HUES64 (cell line): ENCODE data around the gene DDX52.

Source experiments
- H3K27ac ChIP-seq: 2 replicates; pipeline ENCODE4 v1.7.0; 2013; ENCODE audit warnings: low read depth, low read length, inconsistent platforms
- H3K27me3 ChIP-seq: 2 replicates; pipeline ENCODE4 v1.6.1; 2013; ENCODE audit warnings: mild to moderate bottlenecking, low read length; ENCODE audit not compliant: insufficient read depth
- H3K36me3 ChIP-seq: 2 replicates; pipeline ENCODE4 v1.6.1; 2013; ENCODE audit warnings: mild to moderate bottlenecking, low read length; ENCODE audit not compliant: insufficient read depth
- H3K4me1 ChIP-seq: 2 replicates; pipeline ENCODE4 v1.6.1; 2013; ENCODE audit warnings: mild to moderate bottlenecking, low read length, moderate library complexity; ENCODE audit not compliant: insufficient read depth
- H3K4me3 ChIP-seq: 2 replicates; pipeline ENCODE4 v1.5.1; 2013; ENCODE audit warnings: mild to moderate bottlenecking, low read length, moderate library complexity
- H3K9ac ChIP-seq: 2 replicates; pipeline ENCODE4 v1.6.1; 2013; ENCODE audit warnings: mild to moderate bottlenecking, low read depth, low read length
- H3K9me3 ChIP-seq: 2 replicates; pipeline ENCODE4 v1.6.1; 2013; ENCODE audit warnings: low read depth, low read length; ENCODE audit not compliant: insufficient read depth
- WGBS: fragments of 150-250, 120-280 bp; methylation state at CpG from one replicate; pipeline ENCODE4 v1.1.7; 2013; ENCODE audit warnings: missing lambda C conversion rate; 5-methylcytosine and 5-hydroxymethylcytosine counted together

The DDX52 gene

DNA sequence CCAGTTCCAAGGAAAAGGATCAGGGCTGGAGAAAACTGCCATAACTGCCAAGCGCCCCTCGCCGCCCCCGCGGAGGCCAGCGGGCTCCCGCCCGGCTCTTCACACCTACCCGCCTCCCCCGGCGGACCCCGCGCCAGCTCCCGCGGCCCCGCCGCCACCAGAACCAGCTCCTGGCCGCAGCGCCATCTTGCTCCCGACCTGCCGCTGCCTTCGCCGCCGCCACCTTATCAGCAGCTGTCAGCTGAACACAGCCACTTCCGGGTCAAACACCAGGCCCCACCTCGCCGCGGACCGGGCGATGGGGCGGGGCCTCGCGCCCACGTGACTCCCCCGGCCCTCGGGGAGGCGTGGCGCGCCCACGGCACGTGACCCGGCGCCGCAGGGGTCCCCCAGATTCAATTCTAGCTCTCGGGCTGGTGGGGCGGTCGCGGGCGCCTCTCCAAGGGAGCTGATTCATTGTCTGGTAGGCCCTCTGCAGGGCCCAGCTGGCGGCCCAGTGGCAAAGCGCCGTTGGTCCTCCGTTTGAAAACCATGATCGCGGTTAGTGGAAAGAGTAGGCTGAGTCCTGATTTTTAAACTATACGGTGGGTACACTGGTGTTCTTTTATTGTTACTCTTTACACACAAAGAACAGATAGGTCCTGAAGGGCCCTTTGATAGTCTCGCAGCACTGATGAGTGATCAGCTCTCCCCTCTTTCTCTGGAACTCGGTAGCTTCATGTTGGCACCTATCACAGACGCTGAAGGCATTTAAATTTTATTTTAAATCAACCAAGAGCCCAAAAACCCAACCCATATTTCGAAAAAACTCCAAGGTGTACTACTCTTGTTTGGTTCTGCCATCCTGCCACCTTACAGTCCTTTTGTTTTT, 33.8 kb downstream of the DDX52 start, which contains the start of gene SYNRG:
TSS of gene SYNRG (minus strand) at position 249 of the 871 bp plus-strand sequence. CDS start at position 186, 63 bp downstream.
- 3% methylated on average over 60 of the region's 60 CpGs for WGBS
- H3K9ac ChIP-seq, result peak within 1 kb of the TSS; percentile 87
- H3K4me1 ChIP-seq, result peaks cover 9% of the 10 kb centered on the region
- H3K4me3 ChIP-seq, result peak within 1 kb of the TSS; percentile 82
- H3K9me3 ChIP-seq, result no peaks in the 10 kb centered on the region
- H3K27me3 ChIP-seq, result no peaks in the 10 kb centered on the region
- H3K27ac ChIP-seq, result peak within 1 kb of the TSS; percentile 87
- peaks cover 24% of the 10 kb centered on the region for H3K36me3 ChIP-seq

DNA sequence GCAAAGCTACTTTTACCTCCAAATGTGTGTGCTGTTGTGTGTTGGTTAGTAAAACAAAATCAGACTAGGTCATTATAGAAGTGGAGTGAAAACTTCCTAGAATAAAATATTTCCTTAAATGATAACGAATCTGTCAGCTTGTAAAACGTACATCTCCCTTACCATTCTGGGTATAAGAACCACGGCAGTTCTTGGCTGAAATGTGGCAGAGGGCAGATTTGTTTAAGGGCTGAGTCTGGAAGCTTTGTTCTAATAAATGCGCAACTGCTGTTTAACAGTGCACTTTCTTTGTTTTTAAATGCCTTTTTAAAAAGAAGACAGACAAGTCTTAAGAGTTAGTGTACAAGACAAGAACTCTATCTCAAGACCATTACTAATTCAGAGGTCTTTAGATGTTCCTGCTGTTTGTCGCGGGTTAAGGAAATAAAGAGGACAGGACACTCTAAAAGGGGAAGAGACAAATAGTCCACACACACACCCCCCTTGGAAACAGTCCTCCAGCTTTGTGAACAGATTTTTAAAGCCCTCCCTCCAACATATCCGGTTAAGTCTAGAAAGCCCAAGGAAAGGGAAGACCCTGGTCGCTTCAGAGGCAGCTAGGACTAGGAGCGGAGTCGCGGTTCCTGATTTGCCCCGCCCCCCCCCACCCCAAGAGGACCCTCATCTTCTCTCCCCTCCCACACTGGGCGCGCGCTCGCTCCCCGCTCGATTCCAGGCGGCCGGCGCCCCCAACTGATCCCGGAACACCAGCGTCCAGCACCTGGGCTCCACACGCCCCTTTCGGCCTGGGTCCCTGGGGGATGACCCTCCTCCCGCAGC, 34.7 kb downstream of the DDX52 start:
- Histone ChIP-seq H3K36me3 (peaks cover 16% of the 10 kb centered on the region), H3K4me1 (peaks cover 12% of the 10 kb centered on the region), H3K9me3 (no peaks in the 10 kb centered on the region), H3K27me3 (no peaks in the 10 kb centered on the region), H3K4me3 (peak overlapping the region; percentile 82), H3K9ac (peak overlapping the region; percentile 87), H3K27ac (peak overlapping the region; percentile 87)
- 7% methylated on average over 24 of the region's 26 CpGs for WGBS

DNA sequence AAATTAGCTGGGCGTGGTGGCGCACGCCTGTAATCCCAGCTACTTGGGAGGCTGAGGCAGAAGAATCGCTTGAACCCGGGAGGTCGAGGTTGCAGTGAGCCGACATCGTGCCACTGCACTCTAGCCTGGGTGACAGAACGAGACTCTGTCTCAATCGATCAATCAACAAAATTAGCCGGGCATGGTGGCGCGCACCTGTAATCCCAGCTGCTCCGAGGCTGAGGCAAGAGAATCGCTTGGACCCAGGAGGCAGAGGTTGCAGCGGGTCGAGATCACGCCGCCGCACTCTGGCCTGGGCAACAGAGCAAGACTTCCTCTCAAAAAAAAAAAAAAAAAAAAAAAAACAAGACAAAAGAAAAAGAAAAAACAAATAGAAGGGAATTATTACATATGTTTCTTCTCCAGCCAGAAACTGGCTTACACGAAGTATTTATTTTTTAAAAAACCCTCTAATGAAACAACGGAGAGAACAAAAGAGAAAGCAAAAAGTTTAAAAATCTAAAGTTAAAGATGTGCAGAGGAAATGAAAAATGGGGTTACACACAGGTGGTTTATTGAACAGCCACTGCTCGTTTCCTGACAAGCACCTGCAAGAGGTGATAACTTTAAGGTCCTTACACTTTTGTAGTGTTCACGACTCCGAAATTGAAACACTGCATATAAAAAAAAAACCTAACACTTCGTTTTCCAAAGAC, 35.5 kb downstream of the DDX52 start:
- H3K9me3 ChIP-seq, result no peaks in the 10 kb centered on the region
- 95% methylated on average over 25 of the region's 26 CpGs for WGBS
- H3K4me3 ChIP-seq, result peak overlapping the region; percentile 82
- no peak overlapping the region for H3K27ac ChIP-seq
- peak overlapping the region; percentile 87; the same call in 1 of the 2 replicates for H3K9ac ChIP-seq
- H3K36me3 ChIP-seq, result peaks cover 8% of the 10 kb centered on the region
- no peaks in the 10 kb centered on the region for H3K27me3 ChIP-seq
- peaks cover 12% of the 10 kb centered on the region for H3K4me1 ChIP-seq

DNA sequence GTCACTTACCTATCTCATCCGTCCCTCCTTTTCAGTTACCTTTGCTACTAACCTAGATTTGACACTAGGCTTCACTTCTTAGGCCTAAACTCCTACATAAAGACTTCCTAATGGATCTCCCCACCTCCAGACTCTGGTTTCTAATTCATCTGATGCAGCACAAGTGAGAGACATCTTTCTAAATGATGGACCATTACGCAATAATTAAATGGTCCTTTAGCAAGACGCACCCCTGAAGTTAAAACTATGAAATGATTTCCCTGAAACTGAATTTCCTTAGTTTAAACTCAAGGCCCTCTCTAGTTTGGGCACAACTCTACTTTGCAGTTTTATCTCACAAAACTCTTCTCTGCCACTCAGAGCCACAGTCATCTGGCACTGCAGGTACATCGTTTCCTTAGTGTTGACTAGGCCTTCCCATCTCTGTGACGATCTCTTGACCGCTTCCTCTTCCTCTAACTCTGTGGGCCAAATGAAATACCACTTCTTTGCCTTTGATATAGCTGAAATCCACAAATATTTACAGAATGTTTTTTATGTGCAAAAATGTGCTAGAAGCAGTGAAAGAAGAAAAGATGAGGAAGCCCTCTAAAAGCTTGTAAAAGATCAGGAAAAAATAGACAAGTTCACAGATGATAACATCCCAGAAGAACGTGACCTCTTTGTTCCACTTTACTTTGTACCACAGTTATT, 37.3 kb downstream of the DDX52 start:
- H3K4me3 ChIP-seq, result no peak overlapping the region
- 94% methylated on average over 7 of the region's 7 CpGs for WGBS
- no peaks in the 10 kb centered on the region for H3K27me3 ChIP-seq
- no peaks in the 10 kb centered on the region for H3K9me3 ChIP-seq
- H3K9ac ChIP-seq, result no peak overlapping the region
- H3K4me1 ChIP-seq, result peaks cover 12% of the 10 kb centered on the region
- H3K27ac ChIP-seq, result no peak overlapping the region
- H3K36me3 ChIP-seq, result no peaks in the 10 kb centered on the region; the same call in 1 of the 2 replicates

DNA sequence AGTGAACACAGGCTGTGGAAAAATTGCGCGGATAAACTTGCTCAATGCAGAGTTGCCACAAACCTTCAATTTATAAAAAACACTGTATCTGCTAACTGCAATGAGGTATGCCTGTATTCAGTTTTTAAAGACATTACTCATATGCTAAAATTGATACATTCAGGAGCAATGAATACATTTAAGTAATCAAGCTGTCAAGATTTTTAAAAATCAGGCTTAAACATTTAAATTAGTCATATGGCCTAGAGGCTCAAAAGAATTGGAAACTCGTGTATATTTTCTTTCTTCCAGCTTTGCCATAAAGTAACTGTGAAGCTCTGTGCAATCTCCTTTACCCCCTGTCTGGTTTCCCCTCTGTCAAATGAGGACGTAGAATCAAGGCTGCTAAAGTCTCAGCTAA, 38.2 kb downstream of the DDX52 start:
- Histone ChIP-seq H3K27me3 (no peaks in the 10 kb centered on the region), H3K27ac (no peak overlapping the region)

DNA sequence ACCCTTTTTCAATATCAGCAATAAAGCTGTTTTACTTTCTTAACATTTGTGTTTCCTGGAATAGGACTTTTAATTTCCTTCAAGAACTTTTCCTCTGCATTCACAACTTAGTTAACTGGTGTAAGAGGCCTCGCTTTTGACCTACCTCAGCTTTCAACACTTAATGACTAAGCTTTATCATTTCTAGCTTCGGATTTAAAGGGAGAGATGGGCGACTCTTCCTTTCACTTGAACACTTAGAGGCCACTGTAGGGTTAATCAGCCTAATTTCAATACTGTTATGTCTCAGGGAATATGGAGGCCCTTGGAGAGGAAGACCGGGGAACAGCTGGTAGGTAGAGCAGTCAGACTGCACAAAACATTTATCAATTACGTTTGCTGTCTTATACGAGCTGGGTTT, 38.7 kb downstream of the DDX52 start:
- H3K4me3 ChIP-seq, result no peak overlapping the region
- peaks cover 12% of the 10 kb centered on the region for H3K4me1 ChIP-seq
- no peaks in the 10 kb centered on the region for H3K27me3 ChIP-seq
- H3K36me3 ChIP-seq, result peaks cover 10% of the 10 kb centered on the region
- H3K9ac ChIP-seq, result no peak overlapping the region
- no peaks in the 10 kb centered on the region for H3K9me3 ChIP-seq
- H3K27ac ChIP-seq, result no peak overlapping the region
- WGBS, result 89% methylated on average over 6 of the region's 6 CpGs

More for the DNA sequence above, 38.2 kb downstream of the DDX52 start:
- Histone ChIP-seq H3K9me3 (no peaks in the 10 kb centered on the region), H3K4me1 (peaks cover 12% of the 10 kb centered on the region), H3K4me3 (no peak overlapping the region), H3K9ac (no peak overlapping the region), H3K36me3 (peaks cover 6% of the 10 kb centered on the region)
- 93% methylated on average over 4 of the region's 4 CpGs for WGBS

DNA sequence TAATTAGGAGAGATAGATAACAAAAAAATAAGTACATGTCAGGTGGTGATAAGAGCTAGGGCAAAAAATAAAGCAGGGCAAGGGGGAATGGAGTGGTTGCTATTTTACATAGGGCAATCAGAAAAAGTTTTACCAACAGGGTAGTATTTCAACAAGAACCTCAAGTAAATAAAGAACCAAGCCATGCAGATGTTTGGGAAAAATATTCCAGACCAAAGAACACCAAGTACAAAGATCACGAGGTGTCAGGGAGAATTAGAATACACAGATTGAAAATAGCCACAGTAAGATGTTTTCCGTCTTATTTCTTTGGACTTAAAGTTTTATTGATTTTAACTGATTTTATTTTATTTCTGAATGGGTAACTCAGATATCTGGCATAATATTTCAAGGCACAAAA, 45.1 kb downstream of the DDX52 start:
- Histone ChIP-seq H3K27me3 (no peaks in the 10 kb centered on the region), H3K27ac (no peak overlapping the region), H3K36me3 (peaks cover 62% of the 10 kb centered on the region), H3K4me3 (no peak overlapping the region), H3K9ac (no peak overlapping the region), H3K9me3 (no peaks in the 10 kb centered on the region), H3K4me1 (no peaks in the 10 kb centered on the region)
- 95% methylated on average over 2 of the region's 2 CpGs for WGBS

DNA sequence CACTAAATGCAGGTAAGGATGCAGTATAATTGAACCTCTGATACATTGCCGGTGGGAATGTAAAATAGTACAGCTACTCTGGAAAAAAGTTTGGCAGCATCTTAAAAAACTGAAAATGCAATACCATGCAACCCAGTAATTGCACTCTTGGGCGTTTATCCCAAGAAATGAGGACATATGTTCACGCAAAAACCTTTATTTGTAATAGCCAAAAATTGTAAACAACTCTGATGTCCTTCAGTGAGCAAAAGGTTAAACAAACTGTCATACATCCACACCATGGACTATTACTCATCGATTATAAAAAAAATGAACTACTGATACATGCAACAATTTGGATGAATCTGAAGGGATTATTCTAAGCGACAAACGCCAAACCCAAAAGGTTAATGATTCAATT, 51.0 kb downstream of the DDX52 start:
- no peaks in the 10 kb centered on the region for H3K4me1 ChIP-seq
- peaks cover 40% of the 10 kb centered on the region for H3K36me3 ChIP-seq
- H3K27ac ChIP-seq, result no peak overlapping the region
- 93% methylated on average over 4 of the region's 6 CpGs for WGBS
- H3K9ac ChIP-seq, result no peak overlapping the region
- no peak overlapping the region for H3K4me3 ChIP-seq
- no peaks in the 10 kb centered on the region for H3K27me3 ChIP-seq
- no peaks in the 10 kb centered on the region for H3K9me3 ChIP-seq

DNA sequence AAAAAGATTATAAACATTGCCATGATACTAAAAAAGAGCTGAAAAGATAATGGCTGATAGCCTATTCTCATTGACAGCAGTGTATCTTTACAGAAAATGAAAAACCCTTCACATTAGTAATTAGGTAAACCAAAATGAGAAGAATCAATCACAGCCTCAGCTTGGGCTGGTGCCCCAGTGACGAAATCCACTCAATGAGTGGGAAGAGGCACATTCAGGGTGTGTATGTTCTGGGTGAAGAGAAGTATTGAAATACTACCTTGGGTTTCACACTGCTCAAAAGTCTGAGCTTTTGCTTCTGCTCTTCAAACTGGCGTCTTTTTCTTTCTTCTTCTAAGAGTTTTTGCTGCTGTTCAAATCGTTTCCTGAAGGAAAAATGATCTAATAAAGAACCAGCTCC, 58.2 kb downstream of the DDX52 start:
- Histone ChIP-seq H3K4me1 (no peaks in the 10 kb centered on the region), H3K36me3 (peaks cover 53% of the 10 kb centered on the region)

DNA sequence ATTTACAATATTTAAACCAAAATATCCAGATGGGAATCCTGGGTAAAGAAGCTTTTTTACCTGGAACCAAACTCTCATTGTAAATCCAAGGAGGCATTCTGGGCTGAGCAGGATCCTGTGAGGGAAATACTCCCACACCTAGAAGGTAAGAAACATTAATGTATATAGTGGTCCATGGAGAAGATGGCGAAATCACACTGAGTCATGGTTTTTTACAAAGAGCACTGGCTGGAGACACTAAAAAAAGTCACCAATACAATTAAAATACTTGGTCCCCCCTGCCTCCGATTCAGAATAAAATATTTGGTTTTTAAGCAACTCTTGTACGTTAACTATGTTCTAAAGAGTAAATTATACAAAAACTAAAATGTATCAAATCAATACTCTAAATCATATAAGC, 67.0 kb downstream of the DDX52 start:
- no peak overlapping the region for H3K9ac ChIP-seq
- H3K4me1 ChIP-seq, result no peaks in the 10 kb centered on the region
- no peaks in the 10 kb centered on the region for H3K9me3 ChIP-seq
- WGBS, result 94% methylated on average over 2 of the region's 3 CpGs
- H3K36me3 ChIP-seq, result peaks cover 69% of the 10 kb centered on the region
- no peaks in the 10 kb centered on the region for H3K27me3 ChIP-seq
- H3K4me3 ChIP-seq, result no peak overlapping the region
- H3K27ac ChIP-seq, result no peak overlapping the region

More for the DNA sequence above, 58.2 kb downstream of the DDX52 start:
- no peaks in the 10 kb centered on the region for H3K9me3 ChIP-seq
- WGBS, result 90% methylated on average over 3 of the region's 3 CpGs
- H3K4me3 ChIP-seq, result no peak overlapping the region
- no peak overlapping the region for H3K27ac ChIP-seq
- H3K27me3 ChIP-seq, result no peaks in the 10 kb centered on the region
- H3K9ac ChIP-seq, result no peak overlapping the region
